ENCODE results near the gene CLIC4. TPM values are rescaled to one million over a fixed set of nuclear protein-coding genes. Genes with fewer than 3 reads are reported as not detected.
A peak's percentile ranks its signal among the peaks of the same experiment; 100 is the strongest.

CLIC4 gene
- total RNA-seq, 1 donor from 2014 or later = 200 TPM

DNA sequence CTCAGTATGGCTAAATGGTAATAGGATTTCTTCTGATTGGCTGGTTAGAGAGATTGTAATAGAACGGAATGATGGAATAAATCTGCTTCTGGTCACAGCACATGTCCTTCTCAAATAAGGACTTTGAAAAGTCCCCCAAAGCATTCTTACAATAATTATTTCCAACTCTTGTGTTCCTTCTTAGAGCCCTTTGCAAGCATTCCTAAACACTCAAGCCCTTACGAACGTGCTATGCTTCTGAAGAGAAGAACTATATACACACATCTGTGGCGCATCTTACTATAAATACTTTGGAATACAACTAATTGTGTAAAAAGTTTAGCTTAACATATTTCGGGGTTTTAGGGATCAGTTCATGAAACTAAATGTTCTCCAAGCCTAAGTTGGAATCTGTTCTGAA is 25.6 kb downstream of the CLIC4 start:
- DNase-seq (no peak), ATAC-seq (no peak)
- H3K36me3 ChIP-seq = no peaks in the 10 kb centered on the region
- intact Hi-C loops (cut with DNase I) = no loop called here
- peak overlapping the region; percentile 15 for H3K27ac ChIP-seq
- H3K27me3 ChIP-seq = no peaks in the 10 kb centered on the region
- TF ChIP-seq CTCF (IDR thresholded peaks at IDR 0.05) = no peak
- H3K4me3 ChIP-seq = no peak overlapping the region
- peaks cover 38% of the 10 kb centered on the region for H3K4me1 ChIP-seq
- H3K9me3 ChIP-seq = no peaks in the 10 kb centered on the region

DNA sequence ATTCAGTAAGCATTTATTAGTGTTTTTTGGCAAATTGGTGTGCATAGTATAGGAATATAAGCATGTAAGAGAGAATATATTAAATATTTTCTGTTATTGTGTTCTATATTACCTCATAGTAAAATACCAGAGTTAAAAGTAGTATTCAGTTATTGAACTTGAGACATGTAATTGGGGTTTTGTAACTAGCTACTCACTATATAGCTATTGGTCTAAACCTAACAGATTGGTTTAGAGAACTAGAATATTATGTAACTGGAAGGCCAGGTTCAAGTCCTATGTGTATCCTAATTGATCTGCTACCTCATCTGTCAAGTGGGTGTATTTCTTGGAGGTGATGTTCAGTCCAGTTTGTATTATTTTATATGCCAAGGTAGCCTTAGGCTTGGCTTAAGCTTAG is 26.3 kb downstream of the CLIC4 start:
- intact Hi-C loops (cut with DNase I) = no loop called here
- TF ChIP-seq CTCF (IDR thresholded peaks at IDR 0.05) = no peak
- DNase-seq (no peak), ATAC-seq (no peak)
- H3K27ac ChIP-seq = peak overlapping the region; percentile 8
- no peak overlapping the region for H3K4me3 ChIP-seq
- H3K4me1 ChIP-seq = peaks cover 34% of the 10 kb centered on the region
- no peaks in the 10 kb centered on the region for H3K27me3 ChIP-seq
- no peaks in the 10 kb centered on the region for H3K9me3 ChIP-seq
- no peaks in the 10 kb centered on the region for H3K36me3 ChIP-seq

DNA sequence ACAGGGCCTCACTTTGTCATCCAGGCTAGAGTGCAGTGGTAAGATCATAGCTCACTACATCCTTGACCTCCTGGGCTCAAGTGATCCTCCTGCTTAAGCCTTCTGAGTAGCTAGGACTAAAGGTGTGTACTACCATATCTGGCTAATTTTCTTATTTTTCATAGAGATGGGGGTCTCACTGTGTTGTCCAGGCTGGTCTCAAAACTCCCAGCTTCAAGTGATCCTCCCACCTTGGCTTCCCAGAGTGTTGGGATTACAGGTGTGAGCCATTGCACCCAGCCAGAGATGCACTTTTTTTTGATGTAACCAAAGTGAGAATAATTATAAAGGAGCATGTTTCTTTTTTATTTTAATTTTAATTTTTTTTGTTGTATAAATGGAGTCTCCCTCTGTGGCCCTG is 28.4 kb downstream of the CLIC4 start:
- Histone ChIP-seq H3K9me3 (no peaks in the 10 kb centered on the region), H3K27me3 (no peaks in the 10 kb centered on the region), H3K27ac (no peak overlapping the region), H3K36me3 (no peaks in the 10 kb centered on the region), H3K4me1 (peaks cover 43% of the 10 kb centered on the region), H3K4me3 (no peak overlapping the region)
- no peak for DNase-seq
- ATAC-seq = no peak
- intact Hi-C loops (cut with DNase I) = no loop called here
- no peak for TF ChIP-seq CTCF (IDR thresholded peaks at IDR 0.05)

DNA sequence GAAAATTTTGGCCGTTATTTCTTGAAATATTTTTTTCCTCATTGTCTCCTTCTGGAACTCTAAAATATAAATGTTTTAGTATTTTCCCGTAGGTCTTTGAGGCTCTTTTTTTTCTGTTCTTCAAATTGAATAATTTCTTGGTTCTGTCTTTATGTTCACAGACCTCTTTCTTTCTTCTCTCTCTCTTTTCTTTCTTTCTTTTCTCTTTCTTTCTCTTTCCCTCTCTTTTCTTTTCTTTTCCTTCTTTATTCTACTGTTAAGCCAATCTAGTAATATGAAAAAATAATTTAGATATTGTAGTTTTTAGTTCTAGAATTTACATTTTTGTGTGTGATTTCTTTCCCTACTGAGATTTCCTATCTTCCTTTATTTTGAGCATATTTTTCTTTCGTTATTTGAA is 30.1 kb downstream of the CLIC4 start:
- intact Hi-C loops (cut with DNase I) = no loop called here
- Histone ChIP-seq H3K27me3 (no peaks in the 10 kb centered on the region), H3K27ac (no peak overlapping the region), H3K4me3 (no peak overlapping the region), H3K36me3 (no peaks in the 10 kb centered on the region), H3K4me1 (peaks cover 38% of the 10 kb centered on the region), H3K9me3 (no peaks in the 10 kb centered on the region)
- ATAC-seq = no peak
- no peak for TF ChIP-seq CTCF (IDR thresholded peaks at IDR 0.05)
- DNase-seq = no peak

DNA sequence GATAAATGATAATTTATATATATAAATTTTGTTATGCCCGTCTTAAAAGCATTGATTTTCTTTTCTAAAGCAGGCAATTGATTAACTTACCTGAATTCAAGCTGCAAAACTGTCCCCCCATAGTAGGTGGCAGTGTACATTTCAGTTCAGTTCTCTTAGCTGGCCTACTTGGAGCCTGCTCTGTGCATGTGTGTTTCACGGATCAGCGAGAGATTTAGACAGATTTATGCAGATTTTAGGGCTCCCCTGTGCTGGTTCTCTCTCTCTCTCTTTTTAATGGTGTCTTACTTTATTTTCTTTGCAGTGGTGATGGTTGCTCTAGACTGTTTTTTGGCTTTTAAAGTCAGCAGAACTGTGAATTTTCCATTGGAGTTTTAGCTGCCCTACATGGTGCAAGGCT is 30.7 kb downstream of the CLIC4 start:
- no peak for TF ChIP-seq CTCF (IDR thresholded peaks at IDR 0.05)
- H3K9me3 ChIP-seq = no peaks in the 10 kb centered on the region
- ATAC-seq (no peak), DNase-seq (no peak)
- H3K4me3 ChIP-seq = no peak overlapping the region
- intact Hi-C loops (cut with DNase I) = no loop called here
- H3K4me1 ChIP-seq = peaks cover 32% of the 10 kb centered on the region
- no peaks in the 10 kb centered on the region for H3K27me3 ChIP-seq
- H3K36me3 ChIP-seq = no peaks in the 10 kb centered on the region
- no peak overlapping the region for H3K27ac ChIP-seq

DNA sequence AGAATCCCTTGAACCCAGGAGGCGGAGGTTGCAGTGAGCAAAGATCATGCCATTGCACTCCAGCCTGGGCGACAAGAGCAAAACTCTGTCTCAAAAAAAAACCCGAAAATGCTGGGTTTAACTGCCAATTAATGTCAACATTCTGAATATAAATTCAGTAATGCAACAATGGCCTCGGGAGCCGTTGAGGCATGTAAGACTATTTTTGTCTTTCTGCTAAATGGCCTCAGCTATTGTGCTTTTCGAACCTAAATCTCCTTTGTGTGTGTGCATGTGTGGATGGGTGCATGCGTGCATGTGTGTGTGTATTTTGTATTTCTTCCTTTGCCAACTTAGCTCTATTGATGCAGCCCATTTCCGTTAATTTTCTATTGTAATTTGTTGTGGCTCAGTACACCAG is 31.6 kb downstream of the CLIC4 start:
- intact Hi-C loops (cut with DNase I) = no loop called here
- Histone ChIP-seq H3K36me3 (no peaks in the 10 kb centered on the region), H3K4me3 (no peak overlapping the region), H3K27me3 (no peaks in the 10 kb centered on the region), H3K9me3 (no peaks in the 10 kb centered on the region), H3K4me1 (peaks cover 23% of the 10 kb centered on the region), H3K27ac (no peak overlapping the region)
- no peak for ATAC-seq
- no peak for DNase-seq
- TF ChIP-seq CTCF (IDR thresholded peaks at IDR 0.05) = no peak
